ENCODE data around the gene FSD2. TPM values are rescaled to one million over a fixed set of nuclear protein-coding genes. Genes with fewer than 3 reads are reported as not detected.

FSD2 gene
- total and polyA plus RNA-seq, 10 of the 15 experiments (the other 5 are each of a cell fraction or from before 2014, with no cell fraction given) = under 0.01 to 0.39 (median 0.07) TPM; not detected in 3

DNA sequence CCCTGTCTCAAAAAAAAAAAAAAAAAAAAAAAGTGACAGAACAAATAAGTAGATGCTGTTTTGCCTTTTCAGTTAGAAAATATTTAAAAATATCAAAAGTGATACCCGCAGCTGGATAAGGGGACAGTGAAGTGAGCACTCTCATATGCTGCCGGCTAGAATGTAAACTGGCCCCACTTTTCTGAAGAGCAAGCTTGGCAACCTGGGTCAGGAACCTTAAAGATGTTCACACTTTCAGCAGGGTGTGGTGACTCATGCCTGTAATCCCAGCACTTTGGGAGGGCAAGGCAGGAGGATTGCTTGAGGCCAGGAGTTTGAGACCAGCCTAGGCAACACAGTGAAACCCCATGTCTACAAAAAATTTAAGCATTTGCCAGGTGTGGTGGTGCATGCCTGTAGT is 17.4 kb downstream of the FSD2 start:
- intact Hi-C loops (cut with micrococcal nuclease; ENCODE audit: unreplicated experiment) (no loop called here), in situ Hi-C loops (cut with MboI) (no loop called here)
- H3K9ac ChIP-seq (ENCODE audit: control insufficient read depth, insufficient read depth, low read length) = no peak overlapping the region
- ATAC-seq (no peak), FAIRE-seq (no peak), DNase-seq (ENCODE audit: low read depth, low spot score) (no peak)
- no peaks in the 10 kb centered on the region for H3K9me3 ChIP-seq (replicated peaks; ENCODE audit: control insufficient read depth, insufficient read depth, low read length)
- CTCF ChIA-PET = no interaction called here
- no peaks in the 10 kb centered on the region for H4K20me1 ChIP-seq (ENCODE audit: control insufficient read depth, insufficient read depth)
- no peak overlapping the region for H2AFZ ChIP-seq (ENCODE audit: control insufficient read depth, low read depth, low read length)
- no peaks in the 10 kb centered on the region for H3K36me3 ChIP-seq (ENCODE audit: control insufficient read depth in 2 of 2, insufficient read depth in 2 of 2, low read length in 1 of 2)
- no peak overlapping the region for H3K27ac ChIP-seq (ENCODE audit: control insufficient read depth, insufficient read depth)
- TF ChIP-seq ZBTB33 (IDR thresholded peaks at IDR 0.05) (no peak), SP1 (IDR thresholded peaks at IDR 0.05; ENCODE audit: low read depth, low read length) (no peak), NFIC (IDR thresholded peaks at IDR 0.05; ENCODE audit: low read depth, low read length) (no peak), TAF1 (IDR thresholded peaks at IDR 0.05; ENCODE audit: borderline replicate concordance, low read depth, low read length) (no peak)
- TF ChIP-seq, protein P1, sequence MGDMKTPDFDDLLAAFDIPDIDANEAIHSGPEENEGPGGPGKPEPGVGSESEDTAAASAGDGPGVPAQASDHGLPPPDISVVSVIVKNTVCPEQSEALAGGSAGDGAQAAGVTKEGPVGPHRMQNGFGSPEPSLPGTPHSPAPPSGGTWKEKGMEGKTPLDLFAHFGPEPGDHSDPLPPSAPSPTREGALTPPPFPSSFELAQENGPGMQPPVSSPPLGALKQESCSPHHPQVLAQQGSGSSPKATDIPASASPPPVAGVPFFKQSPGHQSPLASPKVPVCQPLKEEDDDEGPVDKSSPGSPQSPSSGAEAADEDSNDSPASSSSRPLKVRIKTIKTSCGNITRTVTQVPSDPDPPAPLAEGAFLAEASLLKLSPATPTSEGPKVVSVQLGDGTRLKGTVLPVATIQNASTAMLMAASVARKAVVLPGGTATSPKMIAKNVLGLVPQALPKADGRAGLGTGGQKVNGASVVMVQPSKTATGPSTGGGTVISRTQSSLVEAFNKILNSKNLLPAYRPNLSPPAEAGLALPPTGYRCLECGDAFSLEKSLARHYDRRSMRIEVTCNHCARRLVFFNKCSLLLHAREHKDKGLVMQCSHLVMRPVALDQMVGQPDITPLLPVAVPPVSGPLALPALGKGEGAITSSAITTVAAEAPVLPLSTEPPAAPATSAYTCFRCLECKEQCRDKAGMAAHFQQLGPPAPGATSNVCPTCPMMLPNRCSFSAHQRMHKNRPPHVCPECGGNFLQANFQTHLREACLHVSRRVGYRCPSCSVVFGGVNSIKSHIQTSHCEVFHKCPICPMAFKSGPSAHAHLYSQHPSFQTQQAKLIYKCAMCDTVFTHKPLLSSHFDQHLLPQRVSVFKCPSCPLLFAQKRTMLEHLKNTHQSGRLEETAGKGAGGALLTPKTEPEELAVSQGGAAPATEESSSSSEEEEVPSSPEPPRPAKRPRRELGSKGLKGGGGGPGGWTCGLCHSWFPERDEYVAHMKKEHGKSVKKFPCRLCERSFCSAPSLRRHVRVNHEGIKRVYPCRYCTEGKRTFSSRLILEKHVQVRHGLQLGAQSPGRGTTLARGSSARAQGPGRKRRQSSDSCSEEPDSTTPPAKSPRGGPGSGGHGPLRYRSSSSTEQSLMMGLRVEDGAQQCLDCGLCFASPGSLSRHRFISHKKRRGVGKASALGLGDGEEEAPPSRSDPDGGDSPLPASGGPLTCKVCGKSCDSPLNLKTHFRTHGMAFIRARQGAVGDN (IDR thresholded peaks at IDR 0.05) = no peak
- no peaks in the 10 kb centered on the region for H3K4me1 ChIP-seq (ENCODE audit: control insufficient read depth, insufficient read depth, low read length)
- no peak overlapping the region for H3K4me2 ChIP-seq (ENCODE audit: control insufficient read depth, insufficient read depth)
- 0 out of 4 replicates have a peak, but pooled peaks cover 0 to 2% of the 10 kb centered on the region in 2 experiments for H3K27me3 ChIP-seq (replicated peaks in 1 of 2; ENCODE audit: control insufficient read depth in 2 of 2, insufficient read depth in 2 of 2, low read length in 1 of 2)
- H3K79me2 ChIP-seq (ENCODE audit: control insufficient read depth, insufficient read depth, low read length) = no peaks in the 10 kb centered on the region
- RAD21 ChIA-PET (ENCODE audit: unreplicated experiment) = no interaction called here
- no peak overlapping the region for H3K4me3 ChIP-seq
- POLR2A ChIA-PET = no interaction called here
- SMC1A ChIA-PET (ENCODE audit: uncharacterized antibody, unreplicated experiment) = no interaction called here
- BruUV-seq (replicated peaks) = no TSS peak
- 35% methylated on average over 2 of the region's 2 CpGs for WGBS (ENCODE audit: insufficient coverage, insufficient replicate concordance, low lambda C conversion rate, missing lambda C conversion rate)

Measured in GM12878 (cell line).